OCI-M1 (cell line): Measurements from ENCODE around the gene MADD.

Experiments used
- DNase-seq: peaks from one replicate; lab custom pipeline; 2025; lab: John Stamatoyannopoulos, UW

Gene MADD

DNA sequence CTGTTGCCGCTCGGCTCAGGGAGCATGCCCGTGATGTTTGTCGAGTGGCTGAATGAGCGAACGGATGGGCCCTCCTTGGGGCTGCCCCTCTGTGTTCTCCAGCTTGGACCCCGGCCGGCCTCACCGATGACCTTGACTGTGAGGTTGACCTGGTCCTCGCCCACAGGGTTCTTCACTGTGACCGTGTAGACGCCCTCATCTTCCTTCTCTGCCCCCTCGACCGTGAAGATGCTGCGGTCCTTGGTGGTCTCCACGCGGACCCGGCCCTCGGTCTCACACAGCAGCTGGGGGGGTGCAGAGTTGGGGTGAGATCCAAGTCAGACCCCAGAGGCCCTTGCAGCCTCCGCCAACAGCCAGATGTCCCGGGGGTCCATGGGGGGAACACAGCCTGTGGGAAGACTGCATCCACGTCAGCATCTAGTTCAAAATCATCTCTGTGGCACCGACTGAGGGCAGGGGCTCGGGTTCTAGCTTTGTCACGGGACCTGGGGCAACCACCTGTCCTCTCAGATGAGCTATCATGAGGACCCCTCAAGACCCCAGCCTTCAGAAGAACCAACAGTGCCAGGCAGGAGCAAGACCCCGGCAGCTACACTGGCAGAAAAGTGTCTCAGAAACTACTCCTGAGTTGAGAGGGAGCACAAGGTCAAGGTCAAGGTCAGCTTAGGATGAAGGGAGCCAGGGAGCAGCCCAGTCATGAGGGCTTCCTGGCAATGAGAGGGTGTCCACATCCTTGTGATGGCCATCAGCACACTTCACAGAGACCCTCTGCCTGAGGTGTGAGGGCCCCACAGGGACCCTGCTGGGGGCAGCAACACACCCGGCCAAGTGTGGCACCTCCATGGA, 68.7 kb downstream of the MADD start:
- DNase-seq = no peak

DNA sequence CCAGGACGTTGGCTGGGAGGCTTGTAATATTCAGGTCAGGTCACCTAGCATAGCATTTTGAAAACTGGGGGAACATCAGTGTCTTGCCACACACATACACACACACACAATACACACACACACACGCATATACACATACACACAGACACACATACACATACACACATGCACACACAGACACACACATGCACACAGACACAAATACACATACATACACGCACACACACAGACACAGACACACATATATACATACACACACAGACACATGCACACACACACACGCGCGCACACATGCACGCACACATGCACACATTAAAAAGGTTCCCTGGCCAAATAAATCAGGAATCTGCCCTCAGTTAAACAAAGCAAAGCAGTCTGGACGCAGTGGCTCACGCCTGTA, 70.1 kb downstream of the MADD start:
- no peak for DNase-seq

DNA sequence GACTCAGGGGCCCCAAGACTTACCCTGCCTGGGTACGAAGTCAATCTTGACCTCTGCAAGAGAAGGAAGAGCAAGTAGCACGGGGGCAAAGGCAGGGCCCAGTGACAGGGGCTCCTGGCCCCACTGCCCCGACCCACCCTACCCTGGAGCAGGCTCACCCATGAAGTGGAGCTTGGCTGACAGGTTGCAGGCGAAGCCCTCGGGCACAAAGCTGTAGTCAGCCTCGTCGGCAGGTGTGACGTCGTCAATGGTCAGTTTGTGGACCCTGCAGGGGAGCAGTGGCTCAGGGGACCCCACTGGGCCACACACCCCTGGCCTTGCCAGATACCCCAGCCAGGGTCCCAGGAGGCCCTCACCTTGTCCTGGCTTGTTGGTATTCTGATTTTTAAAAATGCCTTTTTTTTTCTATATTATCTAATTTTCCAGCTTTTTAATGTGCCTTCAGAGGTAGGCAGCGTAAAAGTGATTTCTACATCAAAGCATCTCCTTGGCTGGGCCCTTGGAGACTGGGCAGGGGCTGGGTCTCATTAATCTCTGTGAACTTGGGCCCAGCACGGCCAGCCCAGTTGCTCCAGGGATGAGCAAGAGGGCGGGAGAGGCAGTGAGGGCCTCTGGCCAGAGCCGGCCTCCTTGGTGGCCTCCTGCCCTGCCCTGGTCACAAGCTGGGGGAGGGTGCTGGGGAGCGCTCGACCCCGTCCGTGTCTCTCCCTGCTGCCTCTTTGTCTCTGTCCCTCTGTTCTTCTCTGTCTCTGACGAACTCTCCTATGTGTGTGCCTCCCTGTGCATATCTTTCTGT, 71.2 kb downstream of the MADD start:
- no peak for DNase-seq

DNA sequence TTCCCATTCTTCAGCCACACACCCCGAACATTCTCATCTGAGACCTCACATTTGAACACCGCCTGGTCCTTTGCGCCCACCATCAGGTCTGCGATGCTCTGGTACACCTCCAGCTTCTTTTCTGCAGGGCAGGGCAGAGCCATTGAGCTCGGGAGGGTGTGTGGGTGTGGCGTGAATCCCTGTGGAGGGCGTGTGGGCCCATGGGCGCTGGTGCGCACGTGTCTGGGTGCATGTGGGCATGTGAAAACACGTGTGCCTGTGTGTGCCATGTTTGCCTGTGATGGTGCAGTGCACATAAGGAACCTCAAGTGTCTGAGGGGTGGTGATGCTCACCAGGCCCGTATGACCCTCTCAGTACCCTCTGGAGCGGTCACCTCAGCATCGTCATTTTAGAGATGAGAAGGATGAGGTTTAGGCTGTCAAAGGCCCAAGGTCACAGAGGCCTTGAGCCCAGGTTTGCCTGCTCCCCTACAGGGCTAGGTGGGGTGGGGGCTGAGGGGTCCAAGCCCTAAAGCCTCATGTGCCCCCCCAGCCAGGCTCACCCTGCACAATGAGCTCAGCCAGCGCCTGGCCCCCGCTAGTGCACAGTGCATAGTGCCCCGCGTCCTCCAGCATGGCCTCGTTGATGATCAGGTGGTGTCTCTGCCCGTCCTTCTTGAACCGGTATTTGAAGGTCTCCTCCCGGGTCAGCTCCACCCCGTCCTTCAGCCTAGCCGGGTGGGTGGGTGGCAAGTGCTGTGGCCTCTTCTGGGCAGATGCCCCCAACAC, 72.3 kb downstream of the MADD start:
- DNase-seq = no peak

DNA sequence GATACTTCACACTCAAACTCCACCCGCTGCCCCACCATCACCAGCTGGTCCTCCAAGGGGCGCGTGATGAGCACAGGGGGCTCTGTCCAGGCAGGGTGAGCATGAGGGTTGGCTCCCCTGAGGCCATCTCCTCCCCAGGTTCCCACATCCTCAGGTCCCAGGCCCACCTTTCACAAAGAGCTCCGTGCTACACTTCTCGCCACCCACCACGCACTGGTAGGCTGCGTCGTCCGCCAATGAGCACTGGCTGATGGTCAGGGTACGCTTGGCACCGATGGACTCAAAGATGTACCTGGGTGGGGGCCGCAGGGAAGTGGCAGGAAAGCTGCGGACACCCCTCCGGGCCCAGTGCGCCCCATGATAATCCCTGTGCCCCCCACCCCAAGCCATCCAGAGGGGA, 72.9 kb downstream of the MADD start:
- DNase-seq = no peak

DNA sequence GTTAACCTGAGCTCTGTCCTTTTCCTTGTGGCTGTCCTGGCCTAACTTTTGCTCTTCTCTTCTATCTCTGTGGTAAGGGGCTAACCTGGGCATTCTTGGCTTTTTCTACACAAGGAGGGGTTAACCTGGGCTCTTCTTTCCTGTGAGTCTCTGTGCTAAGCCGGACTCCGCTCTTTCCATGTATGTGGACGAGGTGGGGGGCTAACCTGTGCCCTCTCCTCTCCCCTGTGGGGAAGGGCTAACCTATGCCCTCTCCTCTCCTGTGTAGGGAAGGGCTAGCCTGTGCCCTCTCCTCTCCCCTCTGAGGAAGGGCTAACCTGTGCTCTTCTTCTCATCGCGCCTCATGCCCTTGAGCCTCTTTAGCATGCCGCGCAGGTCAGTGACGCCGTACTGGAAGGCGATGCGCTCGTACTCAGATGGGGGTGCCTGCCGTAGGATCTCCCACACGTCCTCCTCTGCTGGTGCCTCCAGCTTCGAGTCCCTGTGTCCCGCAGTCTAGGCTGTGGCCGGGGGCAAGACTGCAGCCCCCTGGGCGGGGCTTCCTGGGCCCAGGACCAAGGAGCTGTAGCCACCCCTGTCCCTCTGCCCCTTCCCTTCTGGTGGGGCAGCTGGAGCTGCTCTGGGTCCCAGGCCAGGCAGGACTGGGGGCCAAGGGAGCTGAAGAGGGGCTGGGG, 76.1 kb downstream of the MADD start:
- no peak for DNase-seq

DNA sequence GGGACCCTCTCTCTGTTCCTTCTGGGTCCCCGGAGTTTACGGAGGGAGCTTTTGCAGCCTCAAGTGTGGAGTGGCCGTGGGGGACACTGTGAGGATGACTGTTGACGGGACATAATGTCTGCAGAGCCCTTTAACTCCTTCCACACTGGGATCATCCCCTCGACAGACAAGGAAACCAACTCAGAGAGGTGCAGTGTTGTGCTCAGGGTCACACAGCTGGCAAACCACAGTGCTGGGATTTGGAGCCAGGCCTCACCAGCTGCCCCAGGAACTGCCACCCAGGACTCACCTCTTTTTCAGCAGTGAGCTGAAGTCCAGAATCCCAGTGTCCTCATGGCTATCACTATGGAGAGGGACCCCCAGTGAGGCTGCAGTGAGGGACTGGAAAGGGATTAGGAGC, 77.2 kb downstream of the MADD start:
- no peak for DNase-seq

DNA sequence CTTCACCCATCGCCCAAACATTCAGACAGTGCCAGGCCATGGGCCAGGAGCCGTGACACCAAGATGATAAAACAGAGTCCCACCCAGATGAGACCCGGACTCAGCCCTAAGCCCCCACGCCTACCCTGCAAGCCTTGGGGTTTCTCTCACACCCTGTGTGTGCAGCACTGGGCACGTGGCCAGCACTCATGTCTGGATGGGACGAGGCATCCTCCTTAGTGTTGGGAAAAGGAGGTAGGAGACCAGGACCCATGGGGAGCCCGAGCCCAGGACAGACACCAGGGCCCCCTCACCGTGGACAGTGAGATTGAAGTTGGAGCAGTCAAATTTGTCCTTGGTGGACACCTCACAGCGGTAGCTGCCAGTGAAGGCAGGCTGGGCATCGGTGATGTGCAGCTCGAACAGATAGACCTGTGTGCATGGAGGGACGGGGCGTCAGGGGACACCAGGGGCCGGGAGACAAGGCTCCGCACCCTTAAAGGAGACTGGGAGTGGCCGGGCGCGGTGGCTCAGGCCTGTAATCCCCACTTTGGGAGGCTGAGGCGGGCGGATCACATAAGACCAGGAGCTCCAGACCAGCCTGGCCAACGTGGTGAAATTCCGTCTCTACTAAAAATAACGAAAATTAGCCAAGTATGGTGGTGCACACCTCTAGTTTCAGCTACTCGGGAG, 78.3 kb downstream of the MADD start:
- DNase-seq = no peak

DNA sequence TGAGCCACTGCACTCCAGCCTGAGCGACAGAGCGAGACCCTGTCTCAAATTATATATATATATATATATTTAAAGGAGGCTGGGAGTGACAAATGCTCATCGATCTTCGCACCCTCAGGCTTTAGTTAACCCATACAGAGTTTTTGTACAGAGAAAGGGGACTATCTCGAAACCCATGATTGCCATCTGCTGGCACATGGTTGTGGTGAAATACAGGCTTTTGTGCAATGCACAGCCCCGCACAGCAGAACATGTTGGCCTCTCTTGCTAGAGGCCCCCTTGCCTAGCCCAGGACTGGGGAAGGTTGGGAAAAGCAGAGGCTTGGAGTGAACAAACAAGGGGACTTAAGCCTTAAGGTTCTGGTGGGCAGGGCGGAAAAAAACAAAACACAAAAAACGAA, 78.9 kb downstream of the MADD start:
- DNase-seq = peak; percentile 66

DNA sequence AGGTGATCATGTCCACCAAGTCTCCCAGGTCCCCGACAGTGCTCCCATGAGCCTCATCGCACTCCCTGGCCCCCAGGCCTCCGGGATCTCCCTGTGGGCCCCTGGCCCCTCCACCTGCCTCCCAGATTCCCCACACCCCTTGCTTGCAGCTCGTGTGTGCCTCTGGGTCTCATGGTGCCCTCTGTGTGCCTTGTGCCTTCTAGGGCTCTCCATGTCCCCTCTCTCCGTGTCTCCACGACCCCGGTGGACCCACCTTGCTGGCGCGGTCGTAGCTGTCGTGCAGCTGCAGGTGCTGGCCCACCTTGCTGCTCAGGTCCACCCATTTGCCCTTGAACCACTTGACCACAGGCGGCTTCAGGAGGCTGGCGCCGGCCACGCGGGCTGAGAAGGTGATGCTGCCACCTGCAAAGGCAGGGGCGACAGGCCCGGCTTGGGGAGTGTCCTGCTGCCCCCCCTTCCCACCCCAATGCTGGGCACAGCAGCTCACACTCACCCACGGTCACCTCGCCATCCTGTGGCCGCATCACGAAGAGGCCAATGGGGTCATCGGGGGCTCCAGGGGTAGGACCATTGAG, 79.7 kb downstream of the MADD start:
- DNase-seq = no peak

DNA sequence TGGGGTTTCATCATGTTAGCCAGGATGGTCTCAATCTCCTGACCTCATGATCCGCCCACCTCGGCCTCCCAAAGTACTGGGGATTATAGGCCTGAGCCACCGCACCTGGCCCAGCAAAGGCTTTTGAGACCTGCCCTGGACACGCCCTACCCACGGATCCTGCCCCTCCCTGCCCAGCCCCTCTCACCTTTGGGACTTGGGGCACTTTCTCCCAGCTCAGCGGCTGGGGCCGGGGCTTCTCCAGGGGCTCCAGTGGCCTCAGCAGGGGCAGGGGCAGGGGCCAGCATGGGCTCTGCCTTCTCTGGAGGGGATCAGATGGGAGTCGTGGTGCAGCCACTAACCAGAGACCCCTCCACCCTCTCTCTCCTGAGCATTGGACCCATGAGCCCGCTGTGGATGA, 80.4 kb downstream of the MADD start:
- DNase-seq = no peak

DNA sequence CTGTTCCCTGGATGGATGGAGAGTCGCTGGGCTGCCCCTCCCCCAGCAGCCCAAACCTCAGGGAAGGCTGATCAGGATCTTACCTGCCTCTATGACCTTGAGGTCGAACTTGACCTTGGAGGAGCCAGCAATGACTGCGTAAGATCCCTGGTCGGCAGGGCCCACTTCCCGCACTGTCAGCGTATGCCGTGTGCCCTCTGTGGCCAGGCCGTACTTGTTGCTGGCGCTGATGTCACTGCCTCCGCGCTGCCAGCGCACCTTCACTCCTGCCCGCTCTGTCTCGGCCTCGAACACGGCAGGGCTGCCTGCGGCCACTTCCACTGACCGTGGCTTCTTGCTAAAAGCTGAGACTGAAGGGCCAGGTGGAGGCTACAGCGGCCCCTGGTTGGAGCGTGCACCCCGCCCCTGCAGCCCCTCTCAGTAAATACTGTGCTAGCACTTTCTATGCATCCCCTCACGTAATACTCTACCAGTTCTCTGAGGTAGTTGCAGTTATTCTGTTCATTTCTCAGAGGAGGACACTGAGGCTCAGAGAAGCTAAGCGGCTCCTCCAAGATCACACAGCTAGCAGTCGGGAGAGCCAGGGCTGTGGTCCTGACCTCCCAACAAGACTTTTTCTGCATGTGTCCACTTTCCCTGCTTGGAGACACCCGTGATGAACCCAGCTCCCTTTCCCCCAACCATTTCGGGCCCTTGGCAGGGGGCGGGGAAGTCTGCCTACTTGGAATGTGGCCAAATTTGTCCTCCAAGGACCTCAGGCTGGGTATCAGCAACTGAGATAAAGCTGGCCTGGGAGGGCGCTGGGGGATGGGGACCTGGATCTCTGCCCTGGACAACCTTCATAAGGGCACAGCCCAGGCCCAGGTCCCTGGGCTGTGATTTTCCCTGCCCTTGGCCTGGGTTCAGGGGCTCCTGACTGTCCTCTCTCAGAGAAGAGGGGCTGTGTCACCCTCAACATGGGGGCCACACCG, 81.5 kb downstream of the MADD start:
- peak; percentile 18 for DNase-seq

DNA sequence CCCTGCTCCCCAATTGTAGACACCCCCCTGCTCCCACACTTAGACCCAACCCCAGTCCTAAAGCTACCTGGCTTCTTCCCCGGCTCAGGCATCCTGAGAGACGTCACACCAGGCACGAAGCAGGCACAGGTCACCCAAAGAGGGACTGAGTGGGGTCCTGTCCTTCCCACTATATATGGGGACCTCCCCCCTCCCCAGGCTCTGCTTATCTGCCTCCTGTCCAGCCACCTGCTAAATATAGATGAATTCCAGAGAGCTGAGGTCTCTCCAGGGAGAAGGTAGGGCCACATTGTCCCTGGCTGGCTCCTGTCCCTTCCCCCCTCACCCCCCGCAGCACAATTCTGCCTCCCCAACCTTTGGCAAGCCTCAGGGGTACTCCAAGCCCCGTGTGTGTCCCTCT, 82.6 kb downstream of the MADD start, which contains the start of gene MYBPC3:
Gene MYBPC3 (minus strand): TSS at position 147 of the 400 bp plus-strand sequence. CDS start 55 bp downstream, at position 92.
- DNase-seq = no peak

DNA sequence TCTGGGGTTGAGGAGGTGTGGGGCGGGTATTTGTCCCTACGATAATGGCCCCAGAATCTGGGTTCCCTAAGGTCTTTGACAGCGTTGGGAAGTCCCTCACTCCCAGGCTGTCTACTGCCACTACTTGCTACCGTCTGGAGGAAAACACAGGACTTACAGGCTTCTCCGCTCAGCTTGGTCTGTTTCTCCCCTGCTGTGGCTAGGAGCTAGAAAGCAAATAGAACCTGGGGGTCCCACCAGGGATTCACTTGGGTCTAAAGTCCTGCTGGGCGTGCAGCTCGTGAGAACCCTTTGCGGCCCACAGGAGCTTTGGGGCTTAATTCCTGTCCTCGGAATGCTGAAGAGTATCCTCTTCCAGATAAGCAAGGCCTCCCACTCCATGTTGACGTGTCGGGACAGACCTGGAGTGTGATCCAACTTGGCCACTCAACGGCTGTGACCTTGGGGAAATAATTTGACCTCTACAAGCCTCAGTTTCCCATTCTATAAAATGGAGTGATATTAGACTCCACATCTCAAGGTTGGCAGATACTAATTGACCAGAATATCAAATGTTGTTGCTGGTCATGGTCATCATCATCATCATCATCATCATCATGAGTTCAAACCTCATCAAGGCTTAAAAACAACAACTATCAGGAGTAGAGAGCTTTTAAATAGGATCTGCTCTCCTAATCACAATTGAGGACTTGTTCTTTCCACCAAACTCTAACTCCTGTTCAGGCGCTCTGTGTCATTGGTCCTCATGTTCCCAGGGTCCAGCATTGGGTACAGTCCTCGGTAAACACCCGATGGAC, 84.2 kb downstream of the MADD start:
- DNase-seq = no peak

DNA sequence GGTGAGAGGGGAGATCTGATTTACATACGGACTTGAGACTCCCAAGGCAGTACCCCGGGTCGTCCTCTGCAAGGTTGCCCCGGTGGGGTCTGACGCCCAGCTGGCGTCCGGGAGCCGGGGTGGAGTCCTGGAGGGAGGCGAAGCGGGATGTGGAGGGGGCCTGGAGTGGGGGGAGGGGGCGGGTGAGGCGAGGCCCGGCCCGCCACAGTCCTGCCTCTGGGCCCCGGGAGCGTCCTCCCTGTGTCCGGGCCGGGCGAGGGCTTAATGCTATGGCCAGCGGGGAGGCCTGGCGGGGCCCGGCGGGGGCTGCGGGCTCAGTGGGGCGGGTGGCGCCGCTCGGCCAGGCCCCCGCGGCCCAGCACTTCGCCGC, 85.0 kb downstream of the MADD start:
- DNase-seq = no peak

DNA sequence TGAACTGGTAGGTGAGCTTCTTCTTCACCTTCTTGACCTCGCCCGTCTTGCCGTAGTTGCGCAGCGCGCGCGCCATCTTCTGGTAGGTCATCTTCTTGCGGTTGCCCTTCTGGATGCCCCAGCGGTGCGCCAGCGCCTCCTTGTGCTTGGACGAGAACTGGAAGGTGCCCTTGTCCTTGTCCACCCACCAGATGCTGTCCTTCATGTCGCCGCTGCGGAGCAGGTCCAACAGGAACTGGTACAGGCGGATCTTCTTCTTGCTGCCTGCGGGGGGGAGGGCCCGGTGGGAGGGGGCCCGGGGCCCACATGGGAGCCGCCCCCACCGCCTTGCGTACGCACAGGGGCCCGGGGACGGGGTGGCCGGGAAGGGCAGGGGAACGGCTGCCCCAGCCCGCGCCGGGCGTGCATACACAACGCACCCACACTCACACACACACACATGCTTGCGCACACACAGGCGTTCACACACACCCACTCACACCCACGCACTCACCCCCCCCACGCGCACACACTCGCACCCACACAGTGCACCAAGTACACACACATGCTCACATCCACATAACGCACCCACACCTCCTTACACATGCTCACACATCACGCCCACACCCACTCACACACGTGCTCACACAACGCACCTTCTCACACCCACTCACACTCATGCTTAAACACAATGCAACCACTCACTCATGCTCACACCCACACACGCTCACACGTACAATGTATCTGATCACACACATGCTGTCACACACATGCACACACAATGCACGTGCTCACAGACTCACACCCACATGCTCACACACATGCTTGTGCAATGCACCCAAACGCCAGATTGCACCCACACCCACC, 85.6 kb downstream of the MADD start:
- DNase-seq = peak; percentile 22

DNA sequence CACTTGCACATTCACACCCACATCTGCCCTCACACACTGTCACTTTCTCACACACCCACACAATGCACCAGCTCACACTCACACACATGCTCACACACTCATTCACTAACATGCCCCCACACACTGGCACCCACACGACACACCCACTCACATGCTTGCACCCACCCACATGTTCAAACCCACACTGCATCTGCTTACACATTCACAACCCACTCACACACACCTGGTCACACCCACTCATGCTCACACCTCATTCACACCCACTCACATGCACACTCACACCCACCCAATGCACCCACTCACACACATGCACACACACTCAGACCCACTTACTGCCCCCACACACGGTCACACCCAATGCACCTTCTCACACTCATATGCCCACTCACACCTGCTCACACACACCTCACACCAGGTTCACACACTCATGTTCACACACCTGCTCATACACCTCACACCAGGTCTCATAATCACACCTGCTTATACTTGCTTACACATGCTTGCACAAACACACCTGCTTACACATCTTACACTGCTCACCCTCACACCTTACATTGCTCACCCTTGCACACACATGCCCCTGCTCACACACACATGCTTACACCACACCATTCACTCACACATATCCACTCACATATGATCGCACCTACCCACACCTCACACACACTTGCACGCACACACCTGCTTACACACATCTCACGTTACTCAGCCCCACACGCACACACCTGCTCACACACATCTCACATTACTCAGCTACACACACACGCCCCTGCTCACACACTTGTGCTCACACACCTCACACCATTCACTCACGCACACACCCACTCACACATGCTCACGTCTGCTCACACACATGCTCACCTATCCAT, 86.4 kb downstream of the MADD start:
- no peak for DNase-seq
